NCI-H524 treated with DMSO at 0.1 percent for 48 hours (cell line): ENCODE measurements around the gene SHC2.
"Not testable (repeated sequence)": the region's sequence is repeated elsewhere in the genome, so short reads cannot be mapped to it uniquely, and the experiment has no call there.

Experiments used
- DNase-seq: peaks from one replicate; lab custom pipeline; 2025; lab: John Stamatoyannopoulos, UW

Gene SHC2

GRCh38 chr19:469833-470232, 9.0 kb upstream of the SHC2 start:
- no peak for DNase-seq

GRCh38 chr19:468587-469256, 7.9 kb upstream of the SHC2 start:
- DNase-seq: no peak

GRCh38 chr19:467554-467953, 6.7 kb upstream of the SHC2 start:
- DNase-seq: no peak

GRCh38 chr19:465056-465816, 4.4 kb upstream of the SHC2 start:
- no peak for DNase-seq

- no peak for DNase-seq
Measured at GRCh38 chr19:464208-464545, 3.3 kb upstream of the SHC2 start.

- no peak for DNase-seq
Measured at GRCh38 chr19:463483-464207, 2.8 kb upstream of the SHC2 start.

- no peak for DNase-seq
Measured at GRCh38 chr19:461721-462551, 1.1 kb upstream of the SHC2 start.

GRCh38 chr19:459724-460511, 915 bp downstream of the SHC2 start:
- no peak for DNase-seq

GRCh38 chr19:458091-459042, 2.5 kb downstream of the SHC2 start:
- no peak for DNase-seq

- DNase-seq: no peak
Measured at GRCh38 chr19:457636-458035, 3.2 kb downstream of the SHC2 start.

GRCh38 chr19:456547-457110, 4.2 kb downstream of the SHC2 start:
- DNase-seq: no peak

GRCh38 chr19:455851-456546, 4.8 kb downstream of the SHC2 start:
- DNase-seq: no peak

GRCh38 chr19:455031-455705, 5.7 kb downstream of the SHC2 start:
- no peak for DNase-seq

- DNase-seq: no peak
Measured at GRCh38 chr19:453606-454005, 7.2 kb downstream of the SHC2 start.

GRCh38 chr19:452829-453228, 8.0 kb downstream of the SHC2 start:
- no peak for DNase-seq

- not testable (repeated sequence) for DNase-seq
Measured at GRCh38 chr19:450912-451481, 9.8 kb downstream of the SHC2 start.

GRCh38 chr19:449916-450315, 10.9 kb downstream of the SHC2 start:
- no peak for DNase-seq

- no peak for DNase-seq
Measured at GRCh38 chr19:447816-448560, 12.8 kb downstream of the SHC2 start.
